WERI-Rb-1 (cell line): ENCODE measurements around the gene TAF6L.
A peak's percentile ranks its signal among the peaks of the same experiment; 100 is the strongest.
"Not testable (repeated sequence)": the region's sequence is repeated elsewhere in the genome, so short reads cannot be mapped to it uniquely, and the experiment has no call there.

Source experiments
- DNase-seq: peaks from one replicate; pipeline ENCODE4 v3.0.0-alpha.2; 2020
- H3K27ac ChIP-seq: fragments of 250-450 bp; sonication (Bioruptor Pico); 2 replicates; pipeline ENCODE4 v1.5.1; 2020; ENCODE audit warnings: mild to moderate bottlenecking, moderate library complexity
- H3K27me3 ChIP-seq: fragments of 250-450 bp; sonication (Bioruptor Pico); 2 replicates; pipeline ENCODE4 v1.5.1; 2021; ENCODE audit warnings: mild to moderate bottlenecking, low read depth, moderate library complexity; ENCODE audit not compliant: insufficient read depth, severe bottlenecking
- H3K36me3 ChIP-seq: fragments of 250-450 bp; sonication (Bioruptor Pico); 2 replicates; pipeline ENCODE4 v1.5.1; 2020; ENCODE audit warnings: mild to moderate bottlenecking, moderate library complexity
- H3K4me3 ChIP-seq: 2 replicates; pipeline ENCODE4 v1.5.1; 2011; ENCODE audit warnings: low read depth, mild to moderate bottlenecking, control low read depth, low read length
- H3K9me3 ChIP-seq: fragments of 250-450 bp; sonication (Bioruptor Pico); 2 replicates; pipeline ENCODE4 v1.5.1; 2021; ENCODE audit warnings: mild to moderate bottlenecking, moderate library complexity; ENCODE audit not compliant: severe bottlenecking
- CTCF ChIP-seq: IDR thresholded peaks from 2 replicates; pipeline ENCODE4 v1.5.1; 2011; ENCODE audit warnings: low read depth, mild to moderate bottlenecking, control low read depth, inconsistent platforms, low read length

Gene TAF6L

GRCh38 chr11:62737196-62737595 lies 34.0 kb upstream of the TAF6L start:
- Histone ChIP-seq H3K4me3 (no peak overlapping the region), H3K27me3 (no peaks in the 10 kb centered on the region), H3K36me3 (peaks cover 67% of the 10 kb centered on the region), H3K9me3 (no peaks in the 10 kb centered on the region), H3K27ac (no peak overlapping the region)
- TF ChIP-seq CTCF: no peak
- DNase-seq: no peak

- no peak overlapping the region for H3K27ac ChIP-seq
- no peak for TF ChIP-seq CTCF
- H3K36me3 ChIP-seq: peaks cover 15% of the 10 kb centered on the region
- no peak overlapping the region for H3K4me3 ChIP-seq
- H3K9me3 ChIP-seq: no peaks in the 10 kb centered on the region
- H3K27me3 ChIP-seq: no peaks in the 10 kb centered on the region
- DNase-seq: no peak
Measured at GRCh38 chr11:62747475-62748160, 23.6 kb upstream of the TAF6L start.

- DNase-seq: not testable (repeated sequence)
Measured at GRCh38 chr11:62749931-62750330, 21.3 kb upstream of the TAF6L start.

GRCh38 chr11:62752177-62752785 lies 18.9 kb upstream of the TAF6L start:
- peaks cover 22% of the 10 kb centered on the region for H3K36me3 ChIP-seq
- TF ChIP-seq CTCF: no peak
- DNase-seq: no peak
- no peaks in the 10 kb centered on the region for H3K9me3 ChIP-seq
- no peak overlapping the region for H3K4me3 ChIP-seq
- H3K27ac ChIP-seq: no peak overlapping the region
- H3K27me3 ChIP-seq: no peaks in the 10 kb centered on the region

More at GRCh38 chr11:62749931-62750330, 21.3 kb upstream of the TAF6L start:
- peaks cover 22% of the 10 kb centered on the region for H3K36me3 ChIP-seq
- not testable (repeated sequence) for H3K27ac ChIP-seq, H3K27me3 ChIP-seq, H3K9me3 ChIP-seq, H3K4me3 ChIP-seq

- H3K27me3 ChIP-seq: no peaks in the 10 kb centered on the region
- no peaks in the 10 kb centered on the region for H3K9me3 ChIP-seq
- DNase-seq: no peak
- peaks cover 22% of the 10 kb centered on the region for H3K36me3 ChIP-seq
- peak overlapping the region; percentile 84 for H3K27ac ChIP-seq
- no peak for TF ChIP-seq CTCF
- peak overlapping the region; percentile 77 for H3K4me3 ChIP-seq
Measured at GRCh38 chr11:62752994-62753735, 18.0 kb upstream of the TAF6L start.
